Suprapubic skin (tissue), 3 donors: Measurements from ENCODE around the gene BCCIP.

Source experiments
- EP300 ChIP-seq: sonication (generic); formaldehyde crosslinking; IDR thresholded peaks from one replicate; pipeline ENCODE4 v1.6.1; 2017; ENCODE audit warnings: antibody characterized with exemption
- TF ChIP-seq, protein P1 (sequence below), 2 donors: fragments of 200-600 bp in 1 of 2; fragments of 450-650 bp in 1 of 2; sonication (generic) in 1 of 2; IDR thresholded peaks; one replicate each; pipeline ENCODE4 v1.5.1; 2016 to 2019; ENCODE audit warnings: antibody characterized with exemption in 2 of 2, mild to moderate bottlenecking in 1 of 2, moderate library complexity in 1 of 2

DNA sequence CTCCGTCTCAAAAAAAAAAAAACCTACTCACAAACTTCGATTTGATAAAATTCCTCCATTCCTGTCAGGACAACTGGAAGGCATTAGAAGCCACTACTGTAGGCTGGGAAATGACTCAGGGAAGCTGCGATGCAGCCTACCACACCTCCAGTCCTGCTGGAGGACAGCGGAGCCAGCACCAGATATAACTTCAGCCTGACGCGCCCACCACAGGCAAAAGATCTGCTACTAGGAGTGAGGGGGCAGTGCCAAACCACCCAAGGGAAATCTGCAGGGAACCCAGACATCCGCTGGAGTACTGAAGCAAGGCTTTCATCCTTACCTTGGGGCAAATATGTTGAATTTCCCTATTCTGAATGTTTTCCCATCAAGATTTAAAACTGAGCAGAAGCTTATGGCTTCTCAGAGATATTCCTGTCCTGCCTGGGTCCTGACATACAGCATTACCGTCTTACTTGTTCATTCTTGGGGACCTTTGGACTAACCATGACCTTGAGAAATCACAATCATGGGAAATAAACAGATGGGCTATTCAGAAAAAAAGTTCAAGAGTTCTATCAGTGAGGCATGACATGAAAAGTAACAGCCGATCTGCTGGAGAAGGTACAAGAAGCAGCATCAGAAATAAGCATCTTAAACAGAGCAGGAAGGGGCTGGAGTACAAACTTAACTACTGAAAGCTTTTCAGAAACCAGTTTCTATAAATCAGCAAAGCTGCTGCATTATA, 20.4 kb downstream of the BCCIP start:
- no peak for TF ChIP-seq EP300
- TF ChIP-seq, protein P1, sequence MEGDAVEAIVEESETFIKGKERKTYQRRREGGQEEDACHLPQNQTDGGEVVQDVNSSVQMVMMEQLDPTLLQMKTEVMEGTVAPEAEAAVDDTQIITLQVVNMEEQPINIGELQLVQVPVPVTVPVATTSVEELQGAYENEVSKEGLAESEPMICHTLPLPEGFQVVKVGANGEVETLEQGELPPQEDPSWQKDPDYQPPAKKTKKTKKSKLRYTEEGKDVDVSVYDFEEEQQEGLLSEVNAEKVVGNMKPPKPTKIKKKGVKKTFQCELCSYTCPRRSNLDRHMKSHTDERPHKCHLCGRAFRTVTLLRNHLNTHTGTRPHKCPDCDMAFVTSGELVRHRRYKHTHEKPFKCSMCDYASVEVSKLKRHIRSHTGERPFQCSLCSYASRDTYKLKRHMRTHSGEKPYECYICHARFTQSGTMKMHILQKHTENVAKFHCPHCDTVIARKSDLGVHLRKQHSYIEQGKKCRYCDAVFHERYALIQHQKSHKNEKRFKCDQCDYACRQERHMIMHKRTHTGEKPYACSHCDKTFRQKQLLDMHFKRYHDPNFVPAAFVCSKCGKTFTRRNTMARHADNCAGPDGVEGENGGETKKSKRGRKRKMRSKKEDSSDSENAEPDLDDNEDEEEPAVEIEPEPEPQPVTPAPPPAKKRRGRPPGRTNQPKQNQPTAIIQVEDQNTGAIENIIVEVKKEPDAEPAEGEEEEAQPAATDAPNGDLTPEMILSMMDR (IDR thresholded peaks at IDR 0.05): no peak
